CD4-positive, alpha-beta memory T cell (primary cell): Measurements from ENCODE around the gene BPI. TPM values are rescaled to one million over a fixed set of nuclear protein-coding genes. Genes with fewer than 3 reads are reported as not detected.
A peak's percentile ranks its signal among the peaks of the same experiment; 100 is the strongest.
"Not testable (repeated sequence)": the region's sequence is repeated elsewhere in the genome, so short reads cannot be mapped to it uniquely, and the experiment has no call there.

ENCODE experiments used
- CTCF ChIA-PET: fragments of 350-600 bp; sonication (Branson Sonifier 250); formaldehyde crosslinking; loops from one replicate; lab custom pipeline; 2021; ENCODE audit warnings: inconsistent platforms; ENCODE audit not compliant: partially characterized antibody; lab: Charles Lee
- POLR2A ChIA-PET: fragments of 350-600 bp; sonication (Branson Sonifier 250); formaldehyde crosslinking; loops from one replicate; lab custom pipeline; 2021; ENCODE audit not compliant: partially characterized antibody; lab: Charles Lee
- DNase-seq, 5 donors: peaks; one replicate each; pipeline versions ENCODE4 v3.0.0 to v3.0.0-alpha.2; 2020 to 2022; ENCODE audit warnings: mixed read lengths in 1 of 5
- H3K27ac ChIP-seq: one replicate; pipeline ENCODE4 v1.7.0; 2013; ENCODE audit warnings: low read depth, low read length
- H3K27me3 ChIP-seq: 2 replicates; pipeline ENCODE4 v1.7.0; 2013; ENCODE audit warnings: mild to moderate bottlenecking, low read length, moderate library complexity; ENCODE audit not compliant: insufficient read depth
- H3K36me3 ChIP-seq: 2 replicates; pipeline ENCODE4 v1.7.0; 2013; ENCODE audit warnings: mild to moderate bottlenecking, low read length, moderate library complexity; ENCODE audit not compliant: insufficient read depth
- H3K4me1 ChIP-seq: 2 replicates; pipeline ENCODE4 v1.7.0; 2013; ENCODE audit warnings: mild to moderate bottlenecking, low read length, moderate library complexity; ENCODE audit not compliant: insufficient read depth
- H3K4me3 ChIP-seq, 2 donors: one replicate each; pipeline ENCODE4 v1.7.0; 2013; ENCODE audit warnings: low read length in 2 of 2, mild to moderate bottlenecking in 1 of 2
- H3K9me3 ChIP-seq, 2 donors: one replicate each; pipeline ENCODE4 v1.7.0; 2013; ENCODE audit warnings: low read length in 2 of 2, control low read depth in 1 of 2; ENCODE audit not compliant: control insufficient read depth in 1 of 2
- H3K27ac Mint-ChIP-seq, 7 donors: one replicate each; pipeline ENCODE4 v1.8.0; 2020 to 2021; ENCODE audit warnings: mixed read lengths in 7 of 7, mild to moderate bottlenecking in 6 of 7, inconsistent platforms in 3 of 7, moderate library complexity in 3 of 7
- H3K27me3 Mint-ChIP-seq, 2 donors: one replicate each; pipeline ENCODE4 v1.8.0; 2020 to 2021; ENCODE audit warnings: mixed read lengths in 2 of 2
- H3K36me3 Mint-ChIP-seq, 2 donors: one replicate each; pipeline ENCODE4 v1.8.0; 2020 to 2021; ENCODE audit warnings: mixed read lengths in 2 of 2, inconsistent platforms in 1 of 2, mild to moderate bottlenecking in 1 of 2
- H3K4me1 Mint-ChIP-seq, 4 donors: one replicate each; pipeline ENCODE4 v1.8.0; 2020 to 2021; ENCODE audit warnings: mixed read lengths in 4 of 4, mild to moderate bottlenecking in 1 of 4
- H3K4me3 Mint-ChIP-seq, 8 donors: one replicate each; pipeline ENCODE4 v1.8.0; 2020 to 2021; ENCODE audit warnings: mixed read lengths in 8 of 8, mild to moderate bottlenecking in 7 of 8, moderate library complexity in 6 of 8, inconsistent platforms in 3 of 8
- H3K9me3 Mint-ChIP-seq, 8 donors: one replicate each; pipeline ENCODE4 v1.8.0; 2020 to 2021; ENCODE audit warnings: mixed read lengths in 8 of 8, mild to moderate bottlenecking in 5 of 8, inconsistent platforms in 3 of 8, moderate library complexity in 1 of 8
- intact Hi-C: fragments of 100-400 bp; cut with micrococcal nuclease; formaldehyde crosslinking; loops from one replicate; pipeline ENCODE4 v1.15.1; 2023
- polyA plus RNA-seq, 2 donors: library from polyadenylated mRNA; unstranded; fragments of 300-500 nt; fragmentation: Illumina TruSeq; gene quantifications; one replicate each; pipeline ENCODE4 v1.2.3, GENCODE V29; 2021
- total RNA-seq, 2 experiments: library from RNA; stranded (reverse); gene quantifications; one replicate each; pipeline ENCODE4 v1.2.3, GENCODE V29; 2021

The BPI gene
- total RNA-seq: not detected
- polyA plus RNA-seq: not detected

DNA sequence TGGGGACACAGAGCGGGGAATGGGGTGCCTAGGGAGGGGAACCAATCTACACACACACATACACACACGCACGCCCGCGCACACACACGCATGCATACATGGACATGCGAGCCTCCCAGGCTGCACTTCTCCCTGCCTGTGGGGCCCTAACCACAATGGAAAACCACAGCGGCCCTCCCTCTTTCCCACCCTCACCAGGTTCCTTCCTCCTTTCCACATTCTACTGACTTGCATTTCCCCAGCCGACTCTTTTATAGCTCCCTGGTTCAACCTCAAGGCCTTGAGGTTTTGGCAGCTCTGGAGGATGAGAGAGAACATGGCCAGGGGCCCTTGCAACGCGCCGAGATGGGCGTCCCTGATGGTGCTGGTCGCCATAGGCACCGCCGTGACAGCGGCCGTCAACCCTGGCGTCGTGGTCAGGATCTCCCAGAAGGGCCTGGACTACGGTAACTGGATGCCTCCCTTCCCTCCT is at the start of gene BPI:
Gene BPI (plus strand): TSS at position 249 of the 472 bp plus-strand sequence. CDS start 68 bp downstream, at position 317.
- DNase-seq: no peak
- peaks cover 25 to 46% of the 10 kb centered on the region in 2 donors for H3K27me3 Mint-ChIP-seq
- no peaks in the 10 kb centered on the region for H3K9me3 Mint-ChIP-seq
- H3K9me3 ChIP-seq: no peaks in the 10 kb centered on the region
- H3K27ac Mint-ChIP-seq: peak within 1 kb of the TSS in 1 of 7 donors; percentile 31
- H3K4me1 ChIP-seq: peaks cover 11% of the 10 kb centered on the region
- no peaks in the 10 kb centered on the region for H3K36me3 Mint-ChIP-seq
- peak within 1 kb of the TSS in 2 of 8 donors; percentile 27 to 42 for H3K4me3 Mint-ChIP-seq
- peaks cover 9 to 19% (median 14%) of the 10 kb centered on the region in 4 donors for H3K4me1 Mint-ChIP-seq
- no peaks in the 10 kb centered on the region for H3K36me3 ChIP-seq
- ChIA-PET CTCF (no interaction called here), POLR2A (no interaction called here)
- intact Hi-C loops: no loop called here
- no peak within 1 kb of the TSS for H3K27ac ChIP-seq
- H3K27me3 ChIP-seq: peaks cover 14% of the 10 kb centered on the region
- no peak within 1 kb of the TSS for H3K4me3 ChIP-seq

DNA sequence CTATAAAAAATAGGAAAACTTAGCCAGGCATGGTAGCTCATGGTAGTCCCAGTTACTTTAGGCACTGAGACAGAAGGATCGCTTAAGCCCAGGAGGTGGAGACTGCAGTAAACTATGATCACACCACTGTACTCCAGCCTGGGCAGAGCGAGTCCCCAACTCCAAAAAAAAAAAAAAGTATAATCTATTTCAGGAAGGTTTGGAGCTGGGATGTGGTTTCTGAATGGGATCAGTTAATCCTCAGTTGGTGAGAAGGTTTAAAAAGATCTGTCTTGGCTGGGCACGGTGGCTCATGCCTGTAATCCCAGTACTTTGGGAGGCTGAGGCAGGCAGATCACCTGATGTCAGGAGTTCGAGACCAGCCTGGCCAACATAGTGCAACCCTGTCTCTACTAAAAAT is 49.3 kb upstream of the BPI start:
- H3K27ac Mint-ChIP-seq, DNase-seq, H3K36me3 Mint-ChIP-seq, H3K9me3 Mint-ChIP-seq, H3K4me1 ChIP-seq, H3K4me3 Mint-ChIP-seq, CTCF ChIA-PET, H3K4me1 Mint-ChIP-seq, H3K27ac ChIP-seq, POLR2A ChIA-PET, H3K4me3 ChIP-seq, intact Hi-C loops, H3K9me3 ChIP-seq, H3K27me3 ChIP-seq, H3K36me3 ChIP-seq: not testable (repeated sequence)
- H3K27me3 Mint-ChIP-seq: peaks cover 15 to 19% of the 10 kb centered on the region in 2 donors

- Mint-ChIP-seq H3K27ac (no peak overlapping the region), H3K9me3 (no peaks in the 10 kb centered on the region), H3K4me1 (peaks cover 0 to 4% (median under 1%) of the 10 kb centered on the region in 4 donors), H3K36me3 (no peaks in the 10 kb centered on the region), H3K4me3 (no peak overlapping the region), H3K27me3 (peaks cover 21 to 25% of the 10 kb centered on the region in 2 donors)
- no peak for DNase-seq
- H3K27ac ChIP-seq: no peak overlapping the region
- H3K4me1 ChIP-seq: no peaks in the 10 kb centered on the region
- H3K9me3 ChIP-seq: no peaks in the 10 kb centered on the region
- intact Hi-C loops: no loop called here
- H3K36me3 ChIP-seq: no peaks in the 10 kb centered on the region
- ChIA-PET CTCF (no interaction called here), POLR2A (no interaction called here)
- H3K27me3 ChIP-seq: no peaks in the 10 kb centered on the region
- no peak overlapping the region for H3K4me3 ChIP-seq
Measured at GRCh38 chr20:38255393-38255792, 48.6 kb upstream of the BPI start.

DNA sequence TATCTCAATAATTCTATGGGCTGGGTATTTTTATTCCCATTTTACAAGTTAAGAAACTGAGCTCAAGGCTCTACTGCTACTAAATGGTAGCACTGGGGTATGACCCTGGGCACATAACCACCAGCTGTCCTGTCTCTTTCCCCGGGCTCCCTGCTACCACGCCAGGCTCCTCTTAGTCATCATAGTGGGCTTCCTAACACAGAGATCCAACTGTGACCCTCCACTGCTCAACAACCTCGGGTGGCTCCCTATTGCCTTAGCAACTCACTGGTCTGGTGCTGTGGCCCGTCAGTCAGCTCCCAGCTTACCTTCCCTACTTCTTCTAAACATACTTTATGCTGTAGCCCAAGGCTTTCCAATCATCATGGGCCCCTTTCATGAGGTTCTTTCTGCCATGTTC is 47.9 kb upstream of the BPI start:
- intact Hi-C loops: no loop called here
- Histone ChIP-seq H3K4me3 (no peak overlapping the region), H3K36me3 (no peaks in the 10 kb centered on the region), H3K27ac (no peak overlapping the region), H3K27me3 (no peaks in the 10 kb centered on the region), H3K4me1 (no peaks in the 10 kb centered on the region), H3K9me3 (no peaks in the 10 kb centered on the region)
- Mint-ChIP-seq H3K4me1 (peaks cover 0 to 4% (median 3%) of the 10 kb centered on the region in 4 donors), H3K9me3 (no peaks in the 10 kb centered on the region), H3K36me3 (no peaks in the 10 kb centered on the region), H3K4me3 (no peak overlapping the region), H3K27me3 (peaks cover 24 to 27% of the 10 kb centered on the region in 2 donors), H3K27ac (no peak overlapping the region)
- ChIA-PET CTCF (no interaction called here), POLR2A (no interaction called here)
- DNase-seq: no peak

GRCh38 chr20:38256966-38257365 is 47.0 kb upstream of the BPI start:
- H3K4me1 Mint-ChIP-seq: peaks cover 0 to 5% (median 4%) of the 10 kb centered on the region in 4 donors
- DNase-seq: no peak
- Histone ChIP-seq H3K9me3 (no peaks in the 10 kb centered on the region), H3K27me3 (no peaks in the 10 kb centered on the region), H3K36me3 (no peaks in the 10 kb centered on the region), H3K4me3 (no peak overlapping the region), H3K27ac (no peak overlapping the region), H3K4me1 (no peaks in the 10 kb centered on the region)
- H3K4me3 Mint-ChIP-seq: no peak overlapping the region
- no peaks in the 10 kb centered on the region for H3K36me3 Mint-ChIP-seq
- peaks cover 27 to 30% of the 10 kb centered on the region in 2 donors for H3K27me3 Mint-ChIP-seq
- peak overlapping the region in 1 of 7 donors; percentile 1 for H3K27ac Mint-ChIP-seq
- ChIA-PET CTCF (no interaction called here), POLR2A (no interaction called here)
- intact Hi-C loops: no loop called here
- peaks cover 0 to 1% (median 0%) of the 10 kb centered on the region in 8 donors for H3K9me3 Mint-ChIP-seq

DNA sequence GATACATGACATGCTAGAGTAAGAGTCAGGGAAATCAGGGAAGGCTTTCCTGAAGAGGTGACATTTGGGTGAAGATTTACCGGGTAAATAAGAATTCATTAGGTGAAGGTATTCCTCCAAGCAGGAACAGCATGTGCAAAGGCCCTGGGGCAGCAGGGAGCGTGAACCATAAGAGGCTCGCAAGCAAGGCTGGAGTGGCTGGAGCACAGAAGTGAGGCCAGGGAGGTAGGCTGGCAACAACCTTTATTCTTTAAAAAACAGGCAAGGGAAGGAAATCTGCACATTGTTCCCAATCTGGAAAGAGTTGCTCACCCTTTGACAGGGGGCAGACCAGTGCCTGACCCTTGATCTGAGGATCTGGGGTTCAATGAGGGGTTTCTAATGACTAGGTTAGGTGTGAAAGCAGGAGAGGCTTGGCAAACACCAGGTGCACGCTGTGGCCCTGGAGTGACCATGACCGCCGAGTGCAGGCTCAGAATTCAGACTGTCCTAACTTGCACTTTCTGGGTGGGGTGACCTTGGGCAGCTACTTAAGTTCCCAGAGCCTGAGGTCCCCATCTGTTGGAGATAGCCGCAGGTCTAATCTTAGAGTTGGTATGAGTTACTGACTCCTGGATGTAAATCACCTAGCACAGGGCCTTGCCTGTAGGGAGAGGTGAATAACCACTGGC is 45.3 kb upstream of the BPI start:
- peaks cover 31 to 39% of the 10 kb centered on the region in 2 donors for H3K27me3 Mint-ChIP-seq
- Histone ChIP-seq H3K27me3 (peaks cover 5% of the 10 kb centered on the region), H3K4me1 (no peaks in the 10 kb centered on the region), H3K9me3 (no peaks in the 10 kb centered on the region), H3K27ac (no peak overlapping the region), H3K4me3 (no peak overlapping the region), H3K36me3 (no peaks in the 10 kb centered on the region)
- H3K36me3 Mint-ChIP-seq: no peaks in the 10 kb centered on the region
- peaks cover 0 to 5% (median 4%) of the 10 kb centered on the region in 4 donors for H3K4me1 Mint-ChIP-seq
- intact Hi-C loops: no loop called here
- H3K27ac Mint-ChIP-seq: no peak overlapping the region
- H3K9me3 Mint-ChIP-seq: peaks cover 0 to 1% (median 0%) of the 10 kb centered on the region in 8 donors
- ChIA-PET POLR2A (no interaction called here), CTCF (no interaction called here)
- no peak overlapping the region for H3K4me3 Mint-ChIP-seq
- no peak for DNase-seq

DNA sequence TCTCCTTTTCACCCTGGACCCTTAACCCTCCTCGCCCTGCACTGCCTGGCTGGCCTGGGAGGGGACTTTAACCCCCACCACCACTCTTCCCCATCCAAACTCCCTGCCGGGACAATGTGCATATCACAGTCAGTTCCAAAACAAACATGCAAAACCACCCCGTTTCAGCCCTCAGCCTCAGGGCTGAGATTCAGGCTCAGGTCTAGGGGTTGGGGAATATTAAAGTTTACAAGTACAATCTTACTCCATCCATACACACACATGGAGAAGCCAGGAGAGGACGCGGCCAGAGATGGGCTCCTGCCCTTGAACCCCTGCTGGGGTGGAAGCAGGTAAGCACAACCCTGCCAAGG is 44.0 kb upstream of the BPI start:
- H3K9me3 Mint-ChIP-seq: peaks cover 0 to 1% (median 0%) of the 10 kb centered on the region in 8 donors
- H3K27ac Mint-ChIP-seq: no peak overlapping the region
- intact Hi-C loops: no loop called here
- H3K4me1 ChIP-seq: no peaks in the 10 kb centered on the region
- H3K36me3 ChIP-seq: no peaks in the 10 kb centered on the region
- no peak for DNase-seq
- H3K4me3 Mint-ChIP-seq: peak overlapping the region in 1 of 8 donors; percentile 7
- H3K4me1 Mint-ChIP-seq: peaks cover 0 to 5% (median 4%) of the 10 kb centered on the region in 4 donors
- H3K9me3 ChIP-seq: no peaks in the 10 kb centered on the region
- no peak overlapping the region for H3K27ac ChIP-seq
- peaks cover 34 to 43% of the 10 kb centered on the region in 2 donors for H3K27me3 Mint-ChIP-seq
- ChIA-PET CTCF (no interaction called here), POLR2A (no interaction called here)
- no peak overlapping the region for H3K4me3 ChIP-seq
- peaks cover 11% of the 10 kb centered on the region for H3K27me3 ChIP-seq
- no peaks in the 10 kb centered on the region for H3K36me3 Mint-ChIP-seq
